GM04504 (cell line): ENCODE data around the gene CRISPLD2.
A peak's percentile ranks its signal among the peaks of the same experiment; 100 is the strongest.

Experiments used
- DNase-seq: peaks from one replicate; pipeline ENCODE4 v3.0.0-alpha.2; 2012; ENCODE audit warnings: low read depth

CRISPLD2 gene

DNA sequence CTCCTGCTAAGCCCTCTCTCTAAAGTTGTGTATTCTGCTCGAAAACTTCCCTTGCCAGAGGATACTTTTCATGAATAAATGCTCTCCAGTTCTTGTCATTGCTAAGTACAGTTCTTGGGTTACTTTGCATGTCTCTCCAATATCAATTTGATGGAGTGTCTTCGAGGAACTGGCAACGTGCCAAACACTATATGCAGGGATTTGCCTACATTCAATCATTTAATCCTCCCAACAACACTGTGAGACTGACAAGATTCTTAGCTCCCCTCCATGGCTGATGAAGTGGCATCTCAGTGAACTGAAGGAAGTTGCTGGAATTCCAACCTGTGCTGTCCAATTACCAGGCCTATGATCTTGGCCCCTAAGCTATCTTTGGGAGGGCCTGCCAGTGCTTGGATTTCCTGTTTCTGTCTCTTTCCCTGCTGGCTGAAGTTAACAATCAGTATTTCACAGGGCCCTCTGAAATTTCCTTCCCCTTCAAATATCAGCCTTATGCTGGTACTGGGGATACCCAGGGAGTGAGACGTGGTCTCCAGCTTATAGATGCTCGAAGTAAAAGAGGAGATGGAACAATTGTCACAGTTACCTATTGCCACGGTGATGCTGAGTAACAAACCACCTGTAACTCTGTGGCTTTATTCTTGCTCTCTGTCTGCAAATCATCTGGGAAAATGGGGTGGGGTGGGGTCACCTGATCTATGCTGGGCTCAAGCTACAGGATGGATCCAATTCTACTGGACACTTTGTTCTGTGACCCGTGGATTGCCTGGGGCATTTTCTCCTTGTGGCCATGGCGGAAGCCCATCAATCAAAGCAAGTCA lies 19.4 kb upstream of the CRISPLD2 start:
- DNase-seq: no peak

- DNase-seq: no peak
Measured at GRCh38 chr16:84803146-84803545, 16.6 kb upstream of the CRISPLD2 start.

GRCh38 chr16:84804326-84804725 lies 15.5 kb upstream of the CRISPLD2 start:
- no peak for DNase-seq

- DNase-seq: no peak
Measured at GRCh38 chr16:84806256-84806889, 13.4 kb upstream of the CRISPLD2 start.

DNA sequence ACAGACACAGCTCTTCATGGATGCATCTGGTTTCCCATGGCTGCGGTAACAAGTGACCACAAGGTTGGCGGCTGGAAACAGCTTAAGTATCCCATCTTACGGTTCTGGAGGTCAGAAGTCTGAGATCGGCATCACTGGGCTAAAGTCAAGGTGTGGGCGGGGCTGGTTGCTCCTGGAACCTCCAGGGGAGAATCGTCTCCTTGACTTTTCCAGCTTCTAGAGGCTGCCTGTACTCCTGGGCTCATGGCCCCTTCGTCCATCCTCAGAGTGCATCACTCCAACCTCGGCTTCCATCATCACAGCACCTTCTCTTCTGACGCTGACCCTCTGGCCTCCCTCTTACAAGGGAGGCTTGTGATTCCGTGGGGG lies 12.9 kb upstream of the CRISPLD2 start:
- DNase-seq: no peak

DNA sequence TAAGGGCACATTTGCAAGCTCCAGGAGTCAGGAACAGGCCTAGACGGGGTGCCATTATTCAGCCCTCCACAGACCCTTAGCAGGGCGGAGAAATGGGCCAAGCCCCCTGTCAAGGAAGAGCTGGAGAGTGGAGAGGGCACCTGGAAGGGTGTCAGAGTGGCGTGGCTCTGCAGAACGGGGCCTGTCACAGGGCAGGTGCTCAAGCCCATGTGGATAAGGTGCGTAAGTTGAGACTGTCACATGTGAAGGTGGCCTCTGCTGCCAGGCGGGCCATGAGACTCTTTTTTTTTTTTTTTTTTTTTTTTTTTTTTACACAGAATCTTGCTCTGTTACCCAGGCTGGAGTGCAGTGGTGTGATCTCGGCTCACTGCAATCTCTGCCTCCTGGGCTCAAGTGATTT lies 12.0 kb upstream of the CRISPLD2 start:
- no peak for DNase-seq

DNA sequence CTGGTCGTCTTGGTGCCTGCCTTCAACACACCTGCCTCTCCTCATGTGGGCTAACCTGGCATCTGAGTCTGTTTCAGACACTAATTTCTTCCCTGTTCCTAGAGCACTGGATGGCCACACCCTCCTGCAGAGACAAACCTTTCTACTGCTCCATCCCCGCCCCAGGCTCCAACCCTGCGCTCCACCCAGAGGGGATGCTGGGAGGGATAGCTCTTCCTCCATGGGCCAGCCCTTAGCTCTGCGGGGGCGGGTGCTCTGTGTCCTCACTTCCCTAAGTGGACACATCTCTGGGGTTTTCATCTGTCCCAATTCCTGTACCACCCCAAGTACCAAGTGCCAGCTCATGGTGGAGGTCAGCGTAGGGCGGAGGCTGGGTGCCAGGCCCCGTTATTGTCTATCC lies 11.0 kb upstream of the CRISPLD2 start:
- no peak for DNase-seq

DNA sequence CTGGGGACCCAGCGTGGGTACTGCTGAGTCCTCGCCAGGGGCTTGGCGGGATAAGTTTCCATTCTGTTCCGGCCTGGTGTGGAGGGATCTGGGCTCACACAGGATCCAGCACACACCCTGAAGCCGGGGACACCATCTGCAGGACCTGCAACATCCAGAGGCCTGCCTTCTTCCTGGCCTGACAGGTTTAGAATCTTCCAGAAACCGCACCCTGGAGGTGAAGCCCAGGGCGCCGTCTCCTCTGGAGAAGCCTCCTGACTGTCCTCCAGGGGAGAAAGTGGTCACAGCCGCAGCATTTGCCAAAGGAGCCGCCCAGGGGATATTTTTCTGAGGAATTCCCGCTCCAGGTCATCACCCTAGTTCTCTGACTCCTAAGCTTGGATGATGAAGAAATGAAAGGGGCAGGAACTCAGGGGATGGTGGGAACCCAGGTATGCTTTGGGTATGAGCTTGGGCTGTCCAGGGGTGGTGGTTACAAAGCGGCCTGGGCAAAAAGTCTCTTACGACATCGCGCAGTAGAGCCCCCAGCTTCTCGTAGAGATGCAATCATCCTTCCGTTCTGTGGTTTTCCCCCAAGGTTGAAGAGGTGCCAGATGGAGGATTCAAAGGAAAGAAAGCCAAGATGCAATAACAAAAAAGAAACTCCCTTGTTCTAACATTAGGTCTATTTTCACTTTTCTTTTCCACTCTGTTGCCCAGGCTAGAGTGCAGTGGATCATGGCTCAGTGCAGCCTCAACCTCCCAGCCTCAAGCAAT lies 9.1 kb upstream of the CRISPLD2 start:
- DNase-seq: peak; percentile 90

DNA sequence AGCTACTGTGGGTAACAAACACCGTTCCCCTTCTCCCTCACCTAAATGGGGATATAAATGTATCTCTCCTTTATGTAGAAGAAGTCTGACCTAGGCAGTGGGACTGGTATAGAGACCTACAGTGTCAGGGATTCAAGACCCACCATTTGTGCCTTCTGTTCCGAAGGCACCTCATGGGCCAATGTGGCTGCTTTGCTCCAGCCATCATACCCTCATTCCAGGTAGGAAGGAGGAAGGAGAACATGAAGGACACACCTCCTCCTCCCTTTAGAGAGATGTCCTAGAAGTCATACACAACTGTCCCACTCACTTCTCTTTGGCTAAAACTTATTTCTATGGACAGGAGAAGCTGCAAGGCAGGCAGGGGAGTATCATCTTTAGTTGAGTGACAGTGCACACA lies 8.3 kb upstream of the CRISPLD2 start:
- no peak for DNase-seq

- DNase-seq: no peak
Measured at GRCh38 chr16:84813141-84813934, 6.4 kb upstream of the CRISPLD2 start.

DNA sequence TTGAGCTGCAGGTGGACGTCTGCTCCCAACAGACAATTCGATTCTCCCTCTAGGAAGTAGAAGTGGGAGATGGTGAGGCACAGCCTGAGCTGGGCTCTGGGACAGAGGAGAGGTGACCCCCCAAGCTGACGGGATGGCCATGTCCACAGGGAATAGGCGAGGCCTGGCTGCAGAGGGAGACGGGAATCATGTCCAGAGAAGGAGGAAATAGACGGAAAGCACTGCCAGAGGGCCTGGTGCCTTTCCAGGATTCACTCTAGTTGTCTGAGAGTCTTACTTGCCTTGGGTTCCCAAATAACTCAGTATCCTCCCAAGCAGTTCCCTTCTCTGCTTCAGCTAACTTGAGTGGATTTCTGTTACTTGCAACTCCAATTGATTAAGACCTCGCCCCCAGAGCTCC lies 4.3 kb upstream of the CRISPLD2 start:
- no peak for DNase-seq

GRCh38 chr16:84816023-84816422 lies 3.8 kb upstream of the CRISPLD2 start:
- DNase-seq: no peak

DNA sequence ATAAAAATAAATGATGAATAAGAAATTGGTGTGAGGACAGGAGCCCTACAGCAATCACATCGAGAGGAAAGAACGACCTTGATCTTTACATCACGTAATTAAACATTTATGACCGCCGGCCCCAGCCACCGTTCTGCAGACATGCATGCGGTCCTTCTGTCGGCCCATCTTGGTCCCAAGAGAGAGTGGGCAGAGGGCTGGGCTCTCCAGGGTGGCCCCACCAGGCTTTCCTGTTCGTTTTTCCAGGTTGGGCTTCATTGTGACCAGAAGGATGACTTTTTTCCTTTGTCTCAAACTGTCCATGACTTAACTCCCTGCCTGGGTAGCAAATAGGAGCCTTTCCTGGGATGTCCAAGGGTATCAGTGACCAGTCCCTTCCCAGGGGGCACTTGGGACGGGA lies 3.3 kb upstream of the CRISPLD2 start:
- DNase-seq: no peak

- no peak for DNase-seq
Measured at GRCh38 chr16:84817206-84817605, 2.6 kb upstream of the CRISPLD2 start.

GRCh38 chr16:84817613-84818012 lies 2.2 kb upstream of the CRISPLD2 start:
- DNase-seq: no peak

DNA sequence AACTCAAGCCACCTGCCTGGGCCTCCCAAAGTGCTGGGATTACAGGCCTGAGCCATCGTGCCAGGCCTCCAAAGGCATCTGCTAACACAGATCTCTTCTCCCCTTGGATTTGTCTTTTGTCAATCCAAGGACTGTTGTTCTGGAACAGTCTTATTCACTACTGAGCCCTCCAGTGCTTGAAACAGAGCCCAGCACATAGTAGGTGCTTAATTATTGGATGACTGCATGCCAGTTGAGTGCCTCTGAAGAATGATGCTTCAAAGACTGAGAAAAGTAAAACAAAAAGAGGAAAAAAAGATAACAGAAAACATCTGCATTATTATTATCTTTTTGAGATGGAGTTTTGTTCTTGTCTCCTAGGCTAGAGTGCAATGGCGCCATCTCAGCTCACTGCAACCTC lies 1.7 kb upstream of the CRISPLD2 start:
- no peak for DNase-seq

DNA sequence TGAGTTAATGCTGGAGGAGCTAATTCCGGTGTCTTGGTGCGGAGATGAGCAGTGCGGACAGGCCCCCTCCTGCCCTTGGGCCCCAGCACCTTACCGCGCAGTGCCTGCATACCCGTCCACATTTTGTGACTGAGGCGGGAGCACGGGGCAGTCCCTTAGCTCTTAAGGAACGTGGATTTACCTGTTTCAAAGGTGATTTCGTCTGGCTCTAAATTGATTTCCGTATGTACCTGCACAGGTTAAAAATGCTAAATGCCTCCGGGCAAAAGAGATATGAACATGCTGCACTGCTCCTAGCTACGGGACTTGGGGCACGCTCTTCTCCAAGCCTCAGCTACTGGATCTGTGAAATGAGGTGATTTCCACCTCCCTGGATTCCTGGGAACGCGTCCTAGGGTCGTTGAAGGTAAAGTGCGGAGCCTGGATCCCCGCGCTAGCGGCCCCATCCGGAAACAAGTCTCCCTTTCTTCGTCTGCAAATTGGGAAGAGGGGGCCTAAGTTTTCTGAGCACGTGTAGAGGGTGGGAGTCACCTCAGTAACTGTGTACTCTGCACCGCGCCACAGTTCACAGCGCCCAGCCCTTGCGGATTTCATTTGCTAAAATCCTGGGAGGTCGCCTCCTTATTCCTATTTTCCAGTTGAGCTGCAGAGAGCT lies 669 bp upstream of the CRISPLD2 start:
- no peak for DNase-seq

- DNase-seq: no peak
Measured at GRCh38 chr16:84820305-84820684, 510 bp downstream of the CRISPLD2 start.

GRCh38 chr16:84820771-84821170 lies 986 bp downstream of the CRISPLD2 start:
- no peak for DNase-seq

- no peak for DNase-seq
Measured at GRCh38 chr16:84821179-84821578, 1.4 kb downstream of the CRISPLD2 start.

DNA sequence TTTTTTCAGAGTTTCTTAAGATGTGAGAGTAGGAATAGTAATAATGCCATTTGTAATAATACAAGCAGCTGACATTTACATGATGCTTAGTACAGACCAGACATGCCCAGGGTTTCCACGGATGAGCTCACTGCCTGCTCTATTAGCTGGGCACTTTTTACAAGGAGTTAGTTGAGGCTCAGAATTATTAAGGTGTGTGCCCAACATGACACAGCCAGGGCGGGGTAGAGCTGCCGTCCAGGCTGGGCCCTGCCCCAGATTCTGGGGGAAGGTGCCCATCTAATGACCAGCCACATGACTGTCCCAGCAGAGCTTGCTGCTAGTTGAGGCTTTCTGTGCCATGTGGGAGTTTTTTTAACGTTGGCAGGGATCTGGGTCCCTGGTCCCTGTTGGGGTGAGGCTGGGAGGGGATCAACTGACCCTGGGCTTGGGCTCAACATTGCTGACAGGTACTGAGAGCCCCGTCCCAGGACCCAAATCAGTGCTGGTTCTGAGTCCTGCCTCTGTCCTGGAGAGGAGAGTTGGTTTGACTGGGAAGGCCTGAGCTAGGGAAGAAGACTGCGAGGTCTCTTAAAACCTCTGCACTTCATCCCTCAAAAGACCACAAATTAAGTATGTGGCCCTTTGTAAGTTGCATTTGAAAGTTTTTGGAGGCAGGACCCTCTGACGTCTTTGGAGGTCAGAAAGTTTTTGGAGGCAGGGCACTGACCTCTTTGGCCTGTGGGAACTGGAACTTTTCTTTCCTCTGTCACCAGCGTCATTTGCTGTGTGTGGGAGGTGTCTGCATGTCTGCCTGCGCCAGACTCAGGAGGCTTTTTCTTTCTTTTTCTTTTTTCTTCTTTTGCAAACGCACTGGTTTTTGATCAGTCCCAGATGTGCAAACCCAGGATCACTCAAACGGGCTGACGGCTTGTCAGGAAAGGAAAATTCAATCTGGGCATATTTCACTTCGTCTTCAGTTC lies 2.2 kb downstream of the CRISPLD2 start:
- no peak for DNase-seq
